Neural cell (in vitro differentiated cells): ENCODE measurements around the gene CDSN. TPM values are rescaled to one million over a fixed set of nuclear protein-coding genes. Genes with fewer than 3 reads are reported as not detected.

Experiments used
- H2AFZ ChIP-seq: fragments of 200-600, 300-800 bp; sonication (generic), shearing (Covaris generic); 2 replicates; pipeline ENCODE4 v1.6.0; 2014; ENCODE audit warnings: low read depth, mild to moderate bottlenecking, antibody characterized with exemption, low read length, moderate library complexity
- H3F3A ChIP-seq: fragments of 200-600 bp; shearing (Covaris generic); 2 replicates; pipeline ENCODE4 v1.6.1; 2016; ENCODE audit warnings: mild to moderate bottlenecking, moderate library complexity, mixed read lengths, antibody characterized with exemption, low read length; ENCODE audit not compliant: insufficient read depth, poor library complexity, severe bottlenecking
- H3K27ac ChIP-seq: fragments of 200-600, 300-800 bp; sonication (generic), shearing (Covaris generic); 2 replicates; pipeline ENCODE4 v1.5.1; 2014; ENCODE audit warnings: mild to moderate bottlenecking, low read length, moderate library complexity
- H3K27me3 ChIP-seq: fragments of 300-800, 200-600 bp; sonication (generic), shearing (Covaris generic); 2 replicates; pipeline ENCODE4 v1.6.0; 2014; ENCODE audit warnings: mild to moderate bottlenecking, low read depth, low read length, moderate library complexity; ENCODE audit not compliant: insufficient read depth
- H3K36me3 ChIP-seq: fragments of 300-800, 200-600 bp; sonication (generic), shearing (Covaris generic); 2 replicates; pipeline ENCODE4 v1.5.1; 2014; ENCODE audit warnings: mild to moderate bottlenecking, antibody characterized with exemption, low read length, moderate library complexity; ENCODE audit not compliant: insufficient read depth
- H3K4me2 ChIP-seq: fragments of 300-800, 200-600 bp; sonication (generic), shearing (Covaris generic); 2 replicates; pipeline ENCODE4 v1.6.0; 2014; ENCODE audit warnings: mild to moderate bottlenecking, low read length
- H3K4me3 ChIP-seq: fragments of 300-800, 200-600 bp; sonication (generic), shearing (Covaris generic); 2 replicates; pipeline ENCODE4 v1.5.1; 2014; ENCODE audit warnings: mild to moderate bottlenecking, low read length, moderate library complexity
- H3K79me2 ChIP-seq: fragments of 200-600 bp; shearing (Covaris generic); replicated peaks from 2 replicates; pipeline ENCODE4 v1.6.0; 2014; ENCODE audit warnings: mild to moderate bottlenecking, low read length, moderate library complexity; ENCODE audit not compliant: insufficient read depth
- H3K9ac ChIP-seq: fragments of 300-800, 200-600 bp; sonication (generic), shearing (Covaris generic); 2 replicates; pipeline ENCODE4 v1.6.1; 2016; ENCODE audit warnings: mild to moderate bottlenecking, low read length, mixed read lengths
- H3K9me2 ChIP-seq: fragments of 200-600 bp; shearing (Covaris generic); 2 replicates; pipeline ENCODE4 v1.6.1; 2016; ENCODE audit warnings: mild to moderate bottlenecking, low read length, mixed read lengths; ENCODE audit not compliant: insufficient read depth
- H3K9me3 ChIP-seq: fragments of 200-600, 300-800 bp; sonication (generic), shearing (Covaris generic); 2 replicates; pipeline ENCODE4 v1.6.1; 2016; ENCODE audit warnings: mild to moderate bottlenecking, mixed run types, low read length, moderate library complexity, mixed read lengths
- H4K20me1 ChIP-seq: fragments of 200-600 bp; shearing (Covaris generic); 2 replicates; pipeline ENCODE4 v1.6.1; 2016; ENCODE audit warnings: mild to moderate bottlenecking, mixed run types; ENCODE audit not compliant: insufficient read depth
- EP300 ChIP-seq: fragments of 450-650 bp; conservative IDR thresholded peaks from 2 replicates; pipeline ENCODE4 v1.6.1; 2014; ENCODE audit warnings: antibody characterized with exemption, mild to moderate bottlenecking, moderate library complexity; ENCODE audit not compliant: poor library complexity, severe bottlenecking
- EZH2 ChIP-seq: fragments of 200-600, 300-800 bp; shearing (Covaris generic), sonication (generic); IDR thresholded peaks from 2 replicates; pipeline ENCODE4 v1.6.1; 2014; ENCODE audit warnings: antibody characterized with exemption, low read length, borderline replicate concordance, mild to moderate bottlenecking; ENCODE audit not compliant: insufficient read depth, poor library complexity, severe bottlenecking
- MXI1 ChIP-seq: fragments of 450-650 bp; conservative IDR thresholded peaks from 2 replicates; pipeline ENCODE4 v1.6.1; 2014; ENCODE audit warnings: antibody characterized with exemption, mild to moderate bottlenecking; ENCODE audit not compliant: poor library complexity, severe bottlenecking
- POLR2AphosphoS5 ChIP-seq: IDR thresholded peaks from 2 replicates; pipeline ENCODE4 v1.6.1; 2012
- RAD21 ChIP-seq: fragments of 450-650 bp; conservative IDR thresholded peaks from 2 replicates; pipeline ENCODE4 v1.6.1; 2014; ENCODE audit warnings: antibody characterized with exemption, mild to moderate bottlenecking, moderate library complexity
- REST ChIP-seq: IDR thresholded peaks from 2 replicates; pipeline ENCODE4 v1.6.1; 2012; ENCODE audit warnings: borderline replicate concordance
- SMC3 ChIP-seq: fragments of 450-650 bp; conservative IDR thresholded peaks from 2 replicates; pipeline ENCODE4 v1.6.1; 2014; ENCODE audit warnings: antibody characterized with exemption, mild to moderate bottlenecking, moderate library complexity; ENCODE audit not compliant: poor library complexity
- TAF1 ChIP-seq: IDR thresholded peaks from 2 replicates; pipeline ENCODE4 v1.6.1; 2012; ENCODE audit warnings: low read depth
- polyA plus RNA-seq: library from polyadenylated mRNA; depleted of rRNA; stranded (reverse); fragments of >200 nt; gene quantifications from 2 replicates; pipeline ENCODE4 v1.2.3, GENCODE V29; 2014
- TF ChIP-seq, protein P1 (sequence below): fragments of 450-650 bp; IDR thresholded peaks from 2 replicates; pipeline ENCODE4 v1.5.1; 2014; ENCODE audit warnings: antibody characterized with exemption, mild to moderate bottlenecking, moderate library complexity; ENCODE audit not compliant: poor library complexity, severe bottlenecking

CDSN gene
- polyA plus RNA-seq, 1 donor from 2014 or later: not detected

- TF ChIP-seq TAF1 (no peak), POLR2AphosphoS5 (no peak), REST (no peak), EP300 (no peak), RAD21 (no peak), MXI1 (no peak), SMC3 (no peak), EZH2 (no peak)
- TF ChIP-seq, protein P1, sequence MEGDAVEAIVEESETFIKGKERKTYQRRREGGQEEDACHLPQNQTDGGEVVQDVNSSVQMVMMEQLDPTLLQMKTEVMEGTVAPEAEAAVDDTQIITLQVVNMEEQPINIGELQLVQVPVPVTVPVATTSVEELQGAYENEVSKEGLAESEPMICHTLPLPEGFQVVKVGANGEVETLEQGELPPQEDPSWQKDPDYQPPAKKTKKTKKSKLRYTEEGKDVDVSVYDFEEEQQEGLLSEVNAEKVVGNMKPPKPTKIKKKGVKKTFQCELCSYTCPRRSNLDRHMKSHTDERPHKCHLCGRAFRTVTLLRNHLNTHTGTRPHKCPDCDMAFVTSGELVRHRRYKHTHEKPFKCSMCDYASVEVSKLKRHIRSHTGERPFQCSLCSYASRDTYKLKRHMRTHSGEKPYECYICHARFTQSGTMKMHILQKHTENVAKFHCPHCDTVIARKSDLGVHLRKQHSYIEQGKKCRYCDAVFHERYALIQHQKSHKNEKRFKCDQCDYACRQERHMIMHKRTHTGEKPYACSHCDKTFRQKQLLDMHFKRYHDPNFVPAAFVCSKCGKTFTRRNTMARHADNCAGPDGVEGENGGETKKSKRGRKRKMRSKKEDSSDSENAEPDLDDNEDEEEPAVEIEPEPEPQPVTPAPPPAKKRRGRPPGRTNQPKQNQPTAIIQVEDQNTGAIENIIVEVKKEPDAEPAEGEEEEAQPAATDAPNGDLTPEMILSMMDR: no peak
- H3K4me2 ChIP-seq: no peak overlapping the region
- no peaks in the 10 kb centered on the region for H3K27me3 ChIP-seq
- no peaks in the 10 kb centered on the region for H3F3A ChIP-seq
- H4K20me1 ChIP-seq: no peaks in the 10 kb centered on the region
- no peak overlapping the region for H3K27ac ChIP-seq
- no peak overlapping the region for H3K9ac ChIP-seq
- no peak overlapping the region for H2AFZ ChIP-seq
- no peaks in the 10 kb centered on the region for H3K9me2 ChIP-seq
- H3K36me3 ChIP-seq: no peaks in the 10 kb centered on the region
- H3K79me2 ChIP-seq: no peaks in the 10 kb centered on the region
- no peak overlapping the region for H3K4me3 ChIP-seq
- H3K9me3 ChIP-seq: no peaks in the 10 kb centered on the region
Observed at GRCh38 chr6:31115941-31116560, 4.2 kb downstream of the CDSN start.

- no peaks in the 10 kb centered on the region for H3K27me3 ChIP-seq
- no peaks in the 10 kb centered on the region for H3K36me3 ChIP-seq
- TF ChIP-seq, protein P1: no peak
- no peak for TF ChIP-seq TAF1
- TF ChIP-seq RAD21: no peak
- TF ChIP-seq POLR2AphosphoS5: no peak
- no peak for TF ChIP-seq MXI1
- no peaks in the 10 kb centered on the region for H3K9me3 ChIP-seq
- no peak overlapping the region for H2AFZ ChIP-seq
- H3F3A ChIP-seq: no peaks in the 10 kb centered on the region
- H3K9ac ChIP-seq: no peak overlapping the region
- no peaks in the 10 kb centered on the region for H3K9me2 ChIP-seq
- H3K4me3 ChIP-seq: no peak overlapping the region
- H3K27ac ChIP-seq: no peak overlapping the region
- H3K79me2 ChIP-seq: no peaks in the 10 kb centered on the region
- no peak overlapping the region for H3K4me2 ChIP-seq
- H4K20me1 ChIP-seq: no peaks in the 10 kb centered on the region
Observed at GRCh38 chr6:31114970-31115849, 5.0 kb downstream of the CDSN start.
